Tibial artery (tissue), 4 donors: ENCODE results near the gene ATF7.

Experiments
- DNase-seq, 2 donors: peaks; one replicate each; pipeline ENCODE4 v3.0.0-alpha.2; 2019
- H3K27ac ChIP-seq, 2 donors: fragments of 200-600 bp; sonication (generic) in 1 of 2; 1 replicate in 1 of 2; 2 replicates in 1 of 2; pipeline ENCODE4 v1.5.1; 2018 to 2019; ENCODE audit warnings: mild to moderate bottlenecking in 1 of 2
- H3K27me3 ChIP-seq, 2 donors: fragments of 200-600 bp; sonication (generic) in 1 of 2; one replicate each; pipeline versions ENCODE4 v1.5.1 to v1.6.0; 2016 to 2019
- H3K36me3 ChIP-seq, 3 donors: fragments of 200-600 bp; sonication (generic) in 2 of 3; one replicate each; pipeline ENCODE4 v1.5.1; 2016 to 2019; ENCODE audit warnings: mild to moderate bottlenecking in 2 of 3
- H3K4me1 ChIP-seq, 4 donors: fragments of 200-600 bp; sonication (generic) in 2 of 4; 1 replicate in 3 of 4; 2 replicates in 1 of 4; pipeline ENCODE4 v1.5.1; 2016 to 2019
- H3K4me3 ChIP-seq, 2 donors: fragments of 200-600 bp; sonication (generic) in 1 of 2; 1 replicate in 1 of 2; 2 replicates in 1 of 2; pipeline ENCODE4 v1.5.1; 2018 to 2019; ENCODE audit warnings: mild to moderate bottlenecking in 2 of 2
- H3K9me3 ChIP-seq, 3 donors: fragments of 200-600 bp; sonication (generic) in 1 of 3; one replicate each; pipeline ENCODE4 v1.5.1; 2016 to 2019
- CTCF ChIP-seq, 2 experiments: fragments of 200-600 bp in 1 of 2; fragments of 450-650 bp in 1 of 2; IDR thresholded peaks; one replicate each; pipeline ENCODE4 v1.5.1; 2017 to 2019; ENCODE audit warnings: antibody characterized with exemption in 2 of 2, mild to moderate bottlenecking in 1 of 2, moderate library complexity in 1 of 2
- intact Hi-C: fragments of 100-400 bp; cut with DNase I; formaldehyde crosslinking; loops from one replicate; pipeline ENCODE4 v1.15.0; 2023; ENCODE audit warnings: low total_unique reads

The ATF7 gene

GRCh38 chr12:53465679-53466078 lies 160.5 kb downstream of the ATF7 start:
- Histone ChIP-seq H3K4me3 (no peak overlapping the region), H3K9me3 (no peaks in the 10 kb centered on the region), H3K36me3 (peaks cover 100% of the 10 kb centered on the region in 3 donors), H3K4me1 (peaks cover 0 to 11% (median 2%) of the 10 kb centered on the region in 4 donors), H3K27me3 (no peaks in the 10 kb centered on the region), H3K27ac (no peak overlapping the region)
- DNase-seq = no peak
- intact Hi-C loops = loop anchor here (10.0 kb wide), 1 partner anchor 869 kb away; no protein-coding TSS in a partner anchor
- TF ChIP-seq CTCF (IDR thresholded peaks at IDR 0.05) = no peak

GRCh38 chr12:53464685-53465418 lies 161.3 kb downstream of the ATF7 start:
- no peak for TF ChIP-seq CTCF (IDR thresholded peaks at IDR 0.05)
- Histone ChIP-seq H3K9me3 (no peaks in the 10 kb centered on the region), H3K4me3 (no peak overlapping the region), H3K27me3 (no peaks in the 10 kb centered on the region), H3K27ac (no peak overlapping the region), H3K36me3 (peaks cover 100% of the 10 kb centered on the region in 3 donors), H3K4me1 (peaks cover 0 to 13% (median 2%) of the 10 kb centered on the region in 4 donors)
- DNase-seq = no peak
- intact Hi-C loops = loop anchor here (10.0 kb wide), 1 partner anchor 870 kb away; no protein-coding TSS in a partner anchor

- intact Hi-C loops = loop anchor here (10.0 kb wide), 1 partner anchor 871 kb away; no protein-coding TSS in a partner anchor
- no peaks in the 10 kb centered on the region for H3K27me3 ChIP-seq
- no peak for TF ChIP-seq CTCF (IDR thresholded peaks at IDR 0.05)
- H3K4me3 ChIP-seq = no peak overlapping the region
- H3K36me3 ChIP-seq = peaks cover 99 to 100% (median 100%) of the 10 kb centered on the region in 3 donors
- H3K9me3 ChIP-seq = no peaks in the 10 kb centered on the region
- H3K4me1 ChIP-seq = peaks cover 0 to 13% (median 2%) of the 10 kb centered on the region in 4 donors
- H3K27ac ChIP-seq = no peak overlapping the region
- no peak for DNase-seq
Observed at GRCh38 chr12:53463802-53464560, 162.2 kb downstream of the ATF7 start.

- intact Hi-C loops = loop anchor here (10.0 kb wide), 1 partner anchor 872 kb away; no protein-coding TSS in a partner anchor
- no peak for TF ChIP-seq CTCF (IDR thresholded peaks at IDR 0.05)
- H3K9me3 ChIP-seq = no peaks in the 10 kb centered on the region
- no peaks in the 10 kb centered on the region for H3K27me3 ChIP-seq
- H3K27ac ChIP-seq = no peak overlapping the region
- peaks cover 99 to 100% (median 100%) of the 10 kb centered on the region in 3 donors for H3K36me3 ChIP-seq
- H3K4me3 ChIP-seq = no peak overlapping the region
- no peak for DNase-seq
- peaks cover 0 to 16% (median 2%) of the 10 kb centered on the region in 4 donors for H3K4me1 ChIP-seq
Observed at GRCh38 chr12:53462935-53463334, 163.2 kb downstream of the ATF7 start.

GRCh38 chr12:53461591-53461990 lies 164.6 kb downstream of the ATF7 start:
- H3K27me3 ChIP-seq = no peaks in the 10 kb centered on the region
- intact Hi-C loops = loop anchor here (10.0 kb wide), 1 partner anchor 873 kb away; no protein-coding TSS in a partner anchor
- DNase-seq = no peak
- no peaks in the 10 kb centered on the region for H3K9me3 ChIP-seq
- H3K27ac ChIP-seq = no peak overlapping the region
- H3K4me1 ChIP-seq = peaks cover 0 to 21% (median 2%) of the 10 kb centered on the region in 4 donors
- peaks cover 99 to 100% (median 100%) of the 10 kb centered on the region in 3 donors for H3K36me3 ChIP-seq
- no peak overlapping the region for H3K4me3 ChIP-seq
- no peak for TF ChIP-seq CTCF (IDR thresholded peaks at IDR 0.05)
